Fibroblast of the aortic adventitia (primary cell): ENCODE results near the gene TTC39C. TPM values are rescaled to one million over a fixed set of nuclear protein-coding genes. Genes with fewer than 3 reads are reported as not detected.

Experiments used
- DNase-seq: peaks from one replicate; pipeline ENCODE4 v3.0.0-alpha.2; 2010; ENCODE audit warnings: low read depth
- H3K4me3 ChIP-seq: 2 replicates; pipeline ENCODE4 v1.5.1; 2011; ENCODE audit warnings: low read depth, mild to moderate bottlenecking, control low read depth, low read length, moderate library complexity
- CTCF ChIP-seq: IDR thresholded peaks from 2 replicates; pipeline ENCODE4 v1.5.1; 2011; ENCODE audit warnings: mild to moderate bottlenecking, low read length, control low read depth, inconsistent platforms; ENCODE audit not compliant: insufficient read depth
- total RNA-seq: library from RNA; depleted of rRNA; stranded (reverse); fragments of >200 nt; gene quantifications from 2 replicates; pipeline ENCODE4 v1.2.3, GENCODE V29; 2012; ENCODE audit warnings: low replicate concordance

TTC39C gene
- total RNA-seq, 1 donor = 51.8 TPM

- no peak overlapping the region for H3K4me3 ChIP-seq
- TF ChIP-seq CTCF = no peak
- DNase-seq = no peak
Measured at GRCh38 chr18:24121625-24122024, 107.1 kb downstream of the TTC39C start.

GRCh38 chr18:24126155-24126961, 111.8 kb downstream of the TTC39C start:
- peak; percentile 28 for DNase-seq
- no peak for TF ChIP-seq CTCF
- no peak overlapping the region for H3K4me3 ChIP-seq

- H3K4me3 ChIP-seq = no peak overlapping the region
- DNase-seq = no peak
- no peak for TF ChIP-seq CTCF
Measured at GRCh38 chr18:24127735-24128134, 113.2 kb downstream of the TTC39C start.

GRCh38 chr18:24128700-24129099, 114.1 kb downstream of the TTC39C start:
- no peak overlapping the region for H3K4me3 ChIP-seq
- DNase-seq = peak; percentile 9

GRCh38 chr18:24130494-24130893, 115.9 kb downstream of the TTC39C start:
- H3K4me3 ChIP-seq = no peak overlapping the region
- no peak for TF ChIP-seq CTCF
- no peak for DNase-seq

More at GRCh38 chr18:24128700-24129099, 114.1 kb downstream of the TTC39C start:
- TF ChIP-seq CTCF = no peak

- TF ChIP-seq CTCF = no peak
- H3K4me3 ChIP-seq = no peak overlapping the region
- DNase-seq = no peak
Measured at GRCh38 chr18:24136967-24137373, 122.4 kb downstream of the TTC39C start.
